ENCODE results near the gene KLHL26. TPM values are rescaled to one million over a fixed set of nuclear protein-coding genes. Genes with fewer than 3 reads are reported as not detected.

KLHL26 gene
- total RNA-seq, 3 donors from 2014 or later: 7.6 to 16.6 (median 8.9) TPM

DNA sequence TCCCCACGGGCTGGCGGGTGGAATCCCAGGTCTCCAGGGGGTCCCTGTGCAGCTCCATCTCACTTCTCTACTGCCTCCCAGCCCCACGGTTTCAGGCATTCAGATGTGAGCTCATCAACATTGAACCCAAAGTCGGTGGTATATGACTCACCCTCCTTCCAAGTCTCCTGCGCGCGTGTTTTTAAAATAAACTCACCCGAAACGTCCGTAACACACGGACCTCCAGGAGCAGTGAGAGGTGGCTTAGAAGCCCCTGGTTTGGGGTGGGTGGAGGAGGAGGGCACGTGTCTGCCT, 32.6 kb downstream of the KLHL26 start:
- TF ChIP-seq CTCF (IDR thresholded peaks at IDR 0.05): no peak
- ATAC-seq (no peak), DNase-seq (no peak)
- H3K36me3 ChIP-seq (ENCODE audit: low read depth): peaks cover 4% of the 10 kb centered on the region
- H3K9me3 ChIP-seq: no peaks in the 10 kb centered on the region
- H3K4me3 ChIP-seq: no peak overlapping the region
- intact Hi-C loops (cut with DNase I, micrococcal nuclease): no loop called here
- H3K4me1 ChIP-seq (ENCODE audit: low read depth): no peaks in the 10 kb centered on the region

GRCh38 chr19:18669883-18670282, 33.1 kb downstream of the KLHL26 start:
- TF ChIP-seq CTCF (IDR thresholded peaks at IDR 0.05): no peak
- ATAC-seq (no peak), DNase-seq (no peak)
- Histone ChIP-seq H3K4me3 (no peak overlapping the region), H3K36me3 (ENCODE audit: low read depth) (peaks cover 4% of the 10 kb centered on the region), H3K9me3 (no peaks in the 10 kb centered on the region), H3K4me1 (ENCODE audit: low read depth) (no peaks in the 10 kb centered on the region)
- intact Hi-C loops (cut with DNase I, micrococcal nuclease): no loop called here

GRCh38 chr19:18670312-18670711, 33.5 kb downstream of the KLHL26 start:
- Histone ChIP-seq H3K4me3 (no peak overlapping the region), H3K4me1 (ENCODE audit: low read depth) (no peaks in the 10 kb centered on the region), H3K36me3 (ENCODE audit: low read depth) (peaks cover 4% of the 10 kb centered on the region), H3K9me3 (no peaks in the 10 kb centered on the region)
- no peak for TF ChIP-seq CTCF (IDR thresholded peaks at IDR 0.05)
- no peak for DNase-seq
- ATAC-seq: no peak
- intact Hi-C loops (cut with DNase I, micrococcal nuclease): no loop called here

DNA sequence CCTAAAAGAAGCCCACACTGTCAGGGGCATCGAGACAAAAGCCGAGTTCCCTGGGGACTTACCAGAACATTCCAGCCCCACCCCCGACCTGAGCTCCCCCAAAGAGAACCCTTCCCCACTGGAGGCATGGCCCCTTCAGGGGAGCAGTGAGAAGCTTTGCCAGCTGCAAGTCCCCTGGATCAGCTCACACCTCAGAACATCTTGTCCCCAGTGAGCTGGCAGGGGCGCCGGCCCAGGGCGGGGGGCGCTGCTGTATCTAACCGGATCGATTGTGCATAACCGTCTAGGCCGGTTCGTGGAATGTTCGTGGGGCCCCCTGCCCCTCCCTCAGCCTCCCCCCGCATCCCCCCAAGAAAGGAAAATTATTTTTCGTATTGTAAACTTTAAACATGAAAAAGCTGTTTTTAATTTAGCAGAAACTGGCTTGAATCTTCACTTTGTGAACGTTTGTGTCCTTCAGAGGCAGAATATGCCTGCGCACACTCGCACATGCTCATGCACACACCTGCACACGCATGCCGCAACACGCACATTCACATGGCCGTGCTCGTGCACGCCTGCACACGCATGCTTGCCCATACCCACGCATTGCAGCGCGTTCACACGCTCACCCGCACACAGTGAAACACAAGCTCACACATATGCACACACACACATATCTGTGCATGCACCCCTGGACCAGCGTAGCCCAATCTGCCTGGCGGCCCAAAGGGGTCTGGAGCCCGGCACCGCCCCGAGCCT, 34.6 kb downstream of the KLHL26 start:
- intact Hi-C loops (cut with DNase I, micrococcal nuclease): no loop called here
- no peaks in the 10 kb centered on the region for H3K9me3 ChIP-seq
- TF ChIP-seq CTCF (IDR thresholded peaks at IDR 0.05): no peak
- no peak for DNase-seq
- H3K4me1 ChIP-seq (ENCODE audit: low read depth): no peaks in the 10 kb centered on the region
- H3K4me3 ChIP-seq: no peak overlapping the region
- H3K36me3 ChIP-seq (ENCODE audit: low read depth): peaks cover 4% of the 10 kb centered on the region
- no peak for ATAC-seq

DNA sequence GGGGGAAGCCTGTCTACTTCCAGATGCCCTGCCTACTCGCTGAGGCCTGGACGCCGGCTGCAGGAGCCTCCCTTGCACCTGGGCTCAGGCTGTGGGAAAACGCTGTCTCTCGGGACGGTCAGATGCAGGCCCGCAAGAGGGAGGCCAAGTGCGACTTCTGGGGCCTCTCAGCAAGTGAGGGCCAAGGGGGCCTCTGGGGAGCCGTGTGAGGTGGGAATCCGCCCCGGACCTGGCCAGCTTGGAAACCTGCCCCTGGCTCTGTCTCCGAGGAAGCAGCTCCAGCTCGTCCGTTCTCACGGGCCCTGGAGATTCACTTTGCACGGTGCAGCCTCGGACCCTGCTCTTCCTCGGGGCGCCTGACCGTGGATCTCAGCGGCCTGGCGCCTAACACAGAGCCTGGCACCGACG, 35.2 kb downstream of the KLHL26 start:
- Histone ChIP-seq H3K36me3 (ENCODE audit: low read depth) (peaks cover 4% of the 10 kb centered on the region), H3K4me1 (ENCODE audit: low read depth) (no peaks in the 10 kb centered on the region), H3K4me3 (no peak overlapping the region), H3K9me3 (no peaks in the 10 kb centered on the region)
- ATAC-seq: no peak
- DNase-seq: no peak
- intact Hi-C loops (cut with DNase I, micrococcal nuclease): no loop called here
- TF ChIP-seq CTCF (IDR thresholded peaks at IDR 0.05): no peak

Measured in mucosa of descending colon (tissue), 3 donors.